K562 (cell line): ENCODE results near the gene GFOD1. TPM values are rescaled to one million over a fixed set of nuclear protein-coding genes. Genes with fewer than 3 reads are reported as not detected.

ENCODE experiments used
- ATAC-seq: fragments of 200-7000 bp; cut with Tn5 transposase; 3 replicates; pipeline ENCODE4 v1.9.1; 2020; ENCODE audit warnings: moderate library complexity
- BruUV-seq: library from RNA; stranded (reverse); fragments of 400-500 nt; replicated peaks from 2 replicates; lab custom pipeline; 2021; lab: Mats Ljungman, UMichigan
- CTCF ChIA-PET: fragments of 300-600 bp; formaldehyde crosslinking; extraction: SDS; loops from one replicate; lab custom pipeline; 2021; ENCODE audit warnings: low intra/inter-chr PET ratio; lab: Yijun Ruan, JAX
- POLR2A ChIA-PET: fragments of 300-600, 350-650 bp; sonication (Branson Sonifier 250); formaldehyde crosslinking; extraction: SDS; loops from one replicate; lab custom pipeline; 2021; ENCODE audit warnings: antibody characterized with exemption, inconsistent platforms; lab: Yijun Ruan, JAX
- DNase-seq, 4 experiments: peaks; one replicate each; pipeline versions ENCODE4 v3.0.0 to v3.0.0-alpha.2; 2011 to 2018; ENCODE audit warnings: low spot score in 3 of 4, mixed read lengths in 3 of 4; ENCODE audit errors: extremely low read depth in 1 of 4
- FAIRE-seq: peaks from 2 replicates; lab custom pipeline; 2011; peaks lifted over from hg19 to GRCh38; lab: Jason Lieb, UNC
- H2AFZ ChIP-seq: 2 replicates; pipeline ENCODE4 v1.6.0; 2011; ENCODE audit warnings: low read depth, low read length, control low read depth, inconsistent platforms
- H3K27ac ChIP-seq: fragments of 200-600 bp; 3 replicates; pipeline ENCODE4 v1.8.0; 2011; ENCODE audit warnings: low read depth, mild to moderate bottlenecking, control low read depth, inconsistent platforms, low read length, moderate library complexity, mixed read lengths; ENCODE audit errors: extremely low read depth
- H3K27me3 ChIP-seq, 2 experiments: fragments of 300-600 bp in 1 of 2; 2 replicates in 1 of 2; 3 replicates in 1 of 2; pipeline versions ENCODE4 v1.6.0 to v1.8.0; 2011; ENCODE audit warnings: inconsistent platforms in 2 of 2, low read length in 2 of 2, mild to moderate bottlenecking in 1 of 2, mixed read lengths in 1 of 2, moderate library complexity in 1 of 2; ENCODE audit not compliant: control insufficient read depth in 2 of 2, insufficient read depth in 2 of 2
- H3K36me3 ChIP-seq: fragments of 300-600 bp; 3 replicates; pipeline ENCODE4 v1.8.0; 2011; ENCODE audit warnings: mild to moderate bottlenecking, low read length, inconsistent platforms; ENCODE audit not compliant: control insufficient read depth, insufficient read depth
- H3K4me1 ChIP-seq, 2 experiments: fragments of 200-600 bp in 1 of 2; replicated peaks in 1 of 2; 2 replicates in 1 of 2; 3 replicates in 1 of 2; pipeline versions ENCODE4 v1.5.1 to v1.8.0; 2011; ENCODE audit warnings: inconsistent platforms in 2 of 2, low read length in 2 of 2, mild to moderate bottlenecking in 1 of 2, mixed read lengths in 1 of 2, moderate library complexity in 1 of 2; ENCODE audit not compliant: control insufficient read depth in 2 of 2, insufficient read depth in 2 of 2
- H3K4me2 ChIP-seq: 2 replicates; pipeline ENCODE4 v1.6.1; 2011; ENCODE audit warnings: low read length, control low read depth, inconsistent platforms, mixed read lengths; ENCODE audit not compliant: insufficient read depth
- H3K4me3 ChIP-seq: fragments of 200-600 bp; sonication (generic), shearing (Covaris generic); 2 replicates; pipeline ENCODE4 v1.5.1; 2016; ENCODE audit warnings: control low read depth, inconsistent platforms
- H3K79me2 ChIP-seq: fragments of 200-600 bp; 3 replicates; pipeline ENCODE4 v1.8.0; 2011; ENCODE audit warnings: low read length, inconsistent platforms; ENCODE audit not compliant: control insufficient read depth, insufficient read depth
- H3K9ac ChIP-seq, 2 experiments: 2 replicates each; pipeline versions ENCODE4 v1.6.0 to v1.6.1; 2011; ENCODE audit warnings: low read depth in 2 of 2, low read length in 2 of 2, control low read depth in 1 of 2, inconsistent platforms in 1 of 2, mild to moderate bottlenecking in 1 of 2, mixed read lengths in 1 of 2; ENCODE audit not compliant: insufficient read depth in 1 of 2
- H3K9me1 ChIP-seq: one replicate; pipeline ENCODE4 v1.6.0; 2011; ENCODE audit warnings: inconsistent platforms, mild to moderate bottlenecking, low read length, moderate library complexity; ENCODE audit not compliant: control insufficient read depth, insufficient read depth
- H3K9me3 ChIP-seq: replicated peaks from 2 replicates; pipeline ENCODE4 v1.5.1; 2011; ENCODE audit warnings: low read depth, low read length, inconsistent platforms; ENCODE audit not compliant: control insufficient read depth, insufficient read depth
- H4K20me1 ChIP-seq: replicated peaks from 2 replicates; pipeline ENCODE4 v1.6.1; 2011; ENCODE audit warnings: low read length, inconsistent platforms, mixed read lengths; ENCODE audit not compliant: control insufficient read depth, insufficient read depth
- CHCHD3 ChIP-seq: fragments of 250-450 bp; sonication (Bioruptor Pico); IDR thresholded peaks from 2 replicates; pipeline ENCODE4 v2.1.2; 2022; ENCODE audit warnings: mild to moderate bottlenecking
- COPS2 ChIP-seq: fragments of 450-650 bp; conservative IDR thresholded peaks from 2 replicates; pipeline ENCODE4 v1.6.1; 2016; ENCODE audit warnings: mild to moderate bottlenecking, moderate library complexity
- EHMT2 ChIP-seq: fragments of 450-650 bp; IDR thresholded peaks from 2 replicates; pipeline ENCODE4 v1.6.1; 2018; ENCODE audit warnings: antibody characterized with exemption
- HNRNPK ChIP-seq: fragments of 200-400 bp; formaldehyde crosslinking; IDR thresholded peaks from one replicate; pipeline ENCODE4 v1.6.1; 2018; ENCODE audit warnings: mild to moderate bottlenecking, low read depth, low read length; ENCODE audit not compliant: poor library complexity, severe bottlenecking
- ILK ChIP-seq: fragments of 450-650 bp; IDR thresholded peaks from 2 replicates; pipeline ENCODE4 v1.6.1; 2016; ENCODE audit warnings: missing genetic modification characterization, low read depth, mild to moderate bottlenecking, missing compliant biosample characterization, moderate library complexity, borderline replicate concordance
- KAT8 ChIP-seq: fragments of 450-650 bp; IDR thresholded peaks from 2 replicates; pipeline ENCODE4 v1.6.1; 2016; ENCODE audit warnings: low read depth, mild to moderate bottlenecking
- NR1H2 ChIP-seq: sonication (generic); formaldehyde crosslinking; IDR thresholded peaks from 2 replicates; pipeline ENCODE4 v1.4.0; 2020; ENCODE audit warnings: mild to moderate bottlenecking, missing genetic modification reagents
- PHF8 ChIP-seq: fragments of 200-600 bp; sonication (generic); IDR thresholded peaks from 2 replicates; pipeline ENCODE4 v1.6.1; 2012; ENCODE audit warnings: mixed run types, mild to moderate bottlenecking, inconsistent platforms, low read length, moderate library complexity, borderline replicate concordance
- PRPF4 ChIP-seq: fragments of 200-400 bp; formaldehyde crosslinking; IDR thresholded peaks from one replicate; pipeline ENCODE4 v1.6.1; 2017; ENCODE audit warnings: low read length, low read depth, mild to moderate bottlenecking; ENCODE audit not compliant: insufficient read depth, poor library complexity, severe bottlenecking
- RBM25 ChIP-seq: fragments of 200-400 bp; formaldehyde crosslinking; IDR thresholded peaks from 2 replicates; pipeline ENCODE4 v1.6.1; 2018; ENCODE audit warnings: low read length, low read depth, moderate library complexity; ENCODE audit not compliant: severe bottlenecking
- ZNF23 ChIP-seq: fragments of 250-450 bp; sonication (Bioruptor Pico); IDR thresholded peaks from 2 replicates; pipeline ENCODE4 v1.4.0; 2020; ENCODE audit warnings: mild to moderate bottlenecking
- ZNF586 ChIP-seq: fragments of 450-650 bp; formaldehyde crosslinking; conservative IDR thresholded peaks from 2 replicates; pipeline ENCODE4 v1.4.0; 2020; ENCODE audit warnings: mild to moderate bottlenecking, moderate library complexity
- WGBS: fragments of 100-300 bp; shearing (Covaris generic); methylation state at CpG from one replicate; pipeline ENCODE4 v1.1.6; 2016; ENCODE audit warnings: low coverage, mixed read lengths; ENCODE audit not compliant: insufficient coverage; ENCODE audit errors: missing lambda C conversion rate; 5-methylcytosine and 5-hydroxymethylcytosine counted together
- in situ Hi-C: fragments of 300-500 bp; cut with MboI; formaldehyde crosslinking; loops from 4 replicates; pipeline ENCODE4 v1.15.0; 2018; ENCODE audit warnings: inconsistent platforms, mixed read lengths
- intact Hi-C: fragments of 100-400 bp; cut with micrococcal nuclease; formaldehyde crosslinking; loops from 2 replicates; pipeline ENCODE4 v1.14.2; 2022
- polyA plus RNA-seq, 8 experiments: library from polyadenylated mRNA; depleted of rRNA in 4 of 8; stranded (reverse) in 5 of 8; unstranded in 3 of 8; fragments of >200 nt; fragmentation: Nextera tagmentation in 2 of 8; fragmentation: Illumina TruSeq in 1 of 8; extraction: Ambion mirVana in 2 of 8; extraction: Trizol in 1 of 8; gene quantifications; 2 replicates each; pipeline versions ENCODE4 v1.2.1 to v1.2.3, GENCODE V29; 2011 to 2014; ENCODE audit warnings: inconsistent platforms in 1 of 8, missing spikeins in 1 of 8
- total RNA-seq, 7 experiments: library from RNA; depleted of rRNA in 6 of 7; stranded (reverse); fragments of >200 nt in 6 of 7; fragmentation: Illumina TruSeq in 2 of 7; extraction: Trizol in 2 of 7; gene quantifications; 2 replicates each; pipeline versions ENCODE4 v1.2.1 to v1.2.3, GENCODE V29; 2011 to 2021; ENCODE audit warnings: low replicate concordance in 1 of 7
- TF ChIP-seq, protein P1 (sequence below): sonication (generic); formaldehyde crosslinking; IDR thresholded peaks from 2 replicates; pipeline ENCODE4 v1.8.0; 2022; ENCODE audit warnings: mild to moderate bottlenecking, missing genetic modification reagents
- TF ChIP-seq, protein P2 (sequence below): fragments of 250-450 bp; sonication (Bioruptor Pico); IDR thresholded peaks from 2 replicates; pipeline ENCODE4 v1.9.0; 2021; ENCODE audit warnings: mild to moderate bottlenecking, inconsistent platforms

GFOD1 gene
- total and polyA plus RNA-seq, 9 of the 15 experiments (the other 6 are each of a cell fraction or from before 2014, with no cell fraction given), result 3.8 to 12.0 (median 8.2) TPM

DNA sequence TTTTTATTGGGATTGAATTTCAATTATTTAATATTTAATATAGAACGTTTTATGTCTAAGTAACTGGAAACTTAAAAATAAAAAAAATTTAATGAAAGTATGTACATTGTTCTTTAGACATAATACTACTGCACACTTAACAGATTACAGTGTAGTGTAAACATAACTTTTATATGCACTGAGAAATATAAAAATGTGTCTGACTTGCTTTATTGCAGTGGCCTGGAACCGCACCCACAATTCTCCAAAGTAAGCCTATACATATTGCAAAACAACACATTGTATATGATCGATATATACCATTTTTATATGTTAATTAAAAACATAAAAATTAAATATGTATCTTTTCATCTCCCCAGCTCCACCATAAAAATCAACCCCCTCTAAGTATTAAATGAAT is 42.8 kb downstream of the GFOD1 start:
- CTCF ChIA-PET, result no interaction called here

More for the DNA sequence above, 42.8 kb downstream of the GFOD1 start:
- no peak overlapping the region for H3K9ac ChIP-seq
- no peak for ATAC-seq
- no peak overlapping the region for H3K4me2 ChIP-seq
- no peaks in the 10 kb centered on the region for H3K4me1 ChIP-seq
- H3K79me2 ChIP-seq, result no peaks in the 10 kb centered on the region
- no peak overlapping the region for H3K4me3 ChIP-seq
- no peaks in the 10 kb centered on the region for H3K9me1 ChIP-seq
- no peaks in the 10 kb centered on the region for H3K9me3 ChIP-seq
- in situ Hi-C loops, result no loop called here
- TF ChIP-seq COPS2 (no peak), RBM25 (no peak), HNRNPK (no peak), EHMT2 (no peak), PRPF4 (no peak), ZNF586 (CRISPR knock-in tag) (no peak), PHF8 (no peak), ZNF23 (CRISPR knock-in tag) (no peak), KAT8 (no peak), ILK (no peak), CHCHD3 (no peak), NR1H2 (CRISPR knock-in tag) (no peak)
- TF ChIP-seq, protein P1, sequence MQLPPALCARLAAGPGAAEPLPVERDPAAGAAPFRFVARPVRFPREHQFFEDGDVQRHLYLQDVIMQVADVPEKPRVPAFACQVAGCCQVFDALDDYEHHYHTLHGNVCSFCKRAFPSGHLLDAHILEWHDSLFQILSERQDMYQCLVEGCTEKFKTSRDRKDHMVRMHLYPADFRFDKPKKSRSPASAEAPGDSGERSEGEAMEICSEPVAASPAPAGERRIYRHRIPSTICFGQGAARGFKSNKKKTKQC (CRISPR knock-in tag), result no peak
- TF ChIP-seq, protein P2, sequence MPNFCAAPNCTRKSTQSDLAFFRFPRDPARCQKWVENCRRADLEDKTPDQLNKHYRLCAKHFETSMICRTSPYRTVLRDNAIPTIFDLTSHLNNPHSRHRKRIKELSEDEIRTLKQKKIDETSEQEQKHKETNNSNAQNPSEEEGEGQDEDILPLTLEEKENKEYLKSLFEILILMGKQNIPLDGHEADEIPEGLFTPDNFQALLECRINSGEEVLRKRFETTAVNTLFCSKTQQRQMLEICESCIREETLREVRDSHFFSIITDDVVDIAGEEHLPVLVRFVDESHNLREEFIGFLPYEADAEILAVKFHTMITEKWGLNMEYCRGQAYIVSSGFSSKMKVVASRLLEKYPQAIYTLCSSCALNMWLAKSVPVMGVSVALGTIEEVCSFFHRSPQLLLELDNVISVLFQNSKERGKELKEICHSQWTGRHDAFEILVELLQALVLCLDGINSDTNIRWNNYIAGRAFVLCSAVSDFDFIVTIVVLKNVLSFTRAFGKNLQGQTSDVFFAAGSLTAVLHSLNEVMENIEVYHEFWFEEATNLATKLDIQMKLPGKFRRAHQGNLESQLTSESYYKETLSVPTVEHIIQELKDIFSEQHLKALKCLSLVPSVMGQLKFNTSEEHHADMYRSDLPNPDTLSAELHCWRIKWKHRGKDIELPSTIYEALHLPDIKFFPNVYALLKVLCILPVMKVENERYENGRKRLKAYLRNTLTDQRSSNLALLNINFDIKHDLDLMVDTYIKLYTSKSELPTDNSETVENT (CRISPR knock-in tag), result no peak
- 49% methylated on average over 3 of the region's 3 CpGs for WGBS
- H2AFZ ChIP-seq, result no peak overlapping the region
- no peak for DNase-seq
- intact Hi-C loops, result no loop called here
- H4K20me1 ChIP-seq, result no peaks in the 10 kb centered on the region
- no peaks in the 10 kb centered on the region for H3K27me3 ChIP-seq
- POLR2A ChIA-PET, result interaction anchor here (1.1 to 1.3 kb wide), 2 partner anchors 9 to 11 kb away, joined by 3 to 5 read pairs; no protein-coding TSS in a partner anchor
- no peaks in the 10 kb centered on the region for H3K36me3 ChIP-seq
- FAIRE-seq, result no peak
- H3K27ac ChIP-seq, result no peak overlapping the region
- no TSS peak for BruUV-seq
